ENCODE results near the gene CGNL1. TPM values are rescaled to one million over a fixed set of nuclear protein-coding genes. Genes with fewer than 3 reads are reported as not detected.

Gene CGNL1
- total RNA-seq, 6 donors from 2014 or later = 40.1 to 81.8 (median 63.0) TPM

- TF ChIP-seq CTCF (IDR thresholded peaks at IDR 0.05) = no peak
- no peak for TF ChIP-seq EP300 (IDR thresholded peaks at IDR 0.05)
- TF ChIP-seq POLR2A (IDR thresholded peaks at IDR 0.05) = no peak
- no peak for TF ChIP-seq POLR2AphosphoS5 (IDR thresholded peaks at IDR 0.05)
- ATAC-seq (ENCODE audit: low FRiP score in 2 of 2) (peak in 1 of 2 donors; percentile 48), DNase-seq (peak in 1 of 2 donors; percentile 51)
- Histone ChIP-seq H3K27me3 (no peaks in the 10 kb centered on the region), H3K4me1 (peaks cover 0 to 14% (median 12%) of the 10 kb centered on the region in 4 donors), H3K36me3 (no peaks in the 10 kb centered on the region), H3K27ac (peak overlapping the region in 3 of 4 donors; percentile 27 to 47 (median 32)), H3K4me3 (no peak overlapping the region), H3K9me3 (no peaks in the 10 kb centered on the region)
- WGBS, 2 donors = 37 to 47% methylated on average over 6 of the region's 6 CpGs
Observed at GRCh38 chr15:57421551-57421950, 45.2 kb downstream of the CGNL1 start.

- no peak for DNase-seq
- Histone ChIP-seq H3K4me1 (peaks cover 2 to 14% (median 12%) of the 10 kb centered on the region in 4 donors), H3K36me3 (no peaks in the 10 kb centered on the region), H3K4me3 (no peak overlapping the region), H3K9me3 (no peaks in the 10 kb centered on the region), H3K27ac (peak overlapping the region in 3 of 4 donors; percentile 27 to 47 (median 32)), H3K27me3 (no peaks in the 10 kb centered on the region)
- no peak for ATAC-seq (ENCODE audit: low FRiP score in 2 of 2)
- TF ChIP-seq POLR2A (IDR thresholded peaks at IDR 0.05) (no peak), POLR2AphosphoS5 (IDR thresholded peaks at IDR 0.05) (no peak), EP300 (IDR thresholded peaks at IDR 0.05) (no peak), CTCF (IDR thresholded peaks at IDR 0.05) (no peak)
- 65 to 71% methylated on average over 2 of the region's 2 CpGs for WGBS, 2 donors
Observed at GRCh38 chr15:57422113-57422754, 45.9 kb downstream of the CGNL1 start.

GRCh38 chr15:57423599-57424140 is 47.4 kb downstream of the CGNL1 start:
- DNase-seq (peak in 1 of 2 donors; percentile 18), ATAC-seq (ENCODE audit: low FRiP score in 2 of 2) (no peak)
- H3K36me3 ChIP-seq = no peaks in the 10 kb centered on the region
- no peaks in the 10 kb centered on the region for H3K9me3 ChIP-seq
- H3K27ac ChIP-seq = no peak overlapping the region
- TF ChIP-seq POLR2AphosphoS5 (IDR thresholded peaks at IDR 0.05) = no peak
- TF ChIP-seq POLR2A (IDR thresholded peaks at IDR 0.05) = no peak
- no peak for TF ChIP-seq CTCF (IDR thresholded peaks at IDR 0.05)
- no peak for TF ChIP-seq EP300 (IDR thresholded peaks at IDR 0.05)
- no peaks in the 10 kb centered on the region for H3K27me3 ChIP-seq
- WGBS, 2 donors = 95 to 97% methylated on average over 15 of the region's 15 CpGs
- H3K4me3 ChIP-seq = no peak overlapping the region
- peaks cover 8 to 20% (median 18%) of the 10 kb centered on the region in 4 donors for H3K4me1 ChIP-seq

- Histone ChIP-seq H3K9me3 (no peaks in the 10 kb centered on the region), H3K27me3 (no peaks in the 10 kb centered on the region), H3K27ac (no peak overlapping the region), H3K4me1 (peaks cover 8 to 24% (median 19%) of the 10 kb centered on the region in 4 donors), H3K4me3 (no peak overlapping the region), H3K36me3 (no peaks in the 10 kb centered on the region)
- TF ChIP-seq POLR2AphosphoS5 (IDR thresholded peaks at IDR 0.05) (no peak), EP300 (IDR thresholded peaks at IDR 0.05) (no peak), POLR2A (IDR thresholded peaks at IDR 0.05) (no peak), CTCF (IDR thresholded peaks at IDR 0.05) (no peak)
- DNase-seq (no peak), ATAC-seq (ENCODE audit: low FRiP score in 2 of 2) (no peak)
- WGBS, 2 donors = 67 to 71% methylated on average over 6 of the region's 6 CpGs
Observed at GRCh38 chr15:57424628-57425405, 48.5 kb downstream of the CGNL1 start.

Measured in upper lobe of left lung (tissue), 6 donors.